NOMO-1 (cell line): ENCODE data around the gene CD1C.
"Not testable (repeated sequence)": the region's sequence is repeated elsewhere in the genome, so short reads cannot be mapped to it uniquely, and the experiment has no call there.

Source experiments
- DNase-seq, 2 experiments: peaks; one replicate each; lab custom pipeline; 2025; ENCODE audit not compliant: unreplicated experiment in 2 of 2; lab: John Stamatoyannopoulos, UW

Gene CD1C

DNA sequence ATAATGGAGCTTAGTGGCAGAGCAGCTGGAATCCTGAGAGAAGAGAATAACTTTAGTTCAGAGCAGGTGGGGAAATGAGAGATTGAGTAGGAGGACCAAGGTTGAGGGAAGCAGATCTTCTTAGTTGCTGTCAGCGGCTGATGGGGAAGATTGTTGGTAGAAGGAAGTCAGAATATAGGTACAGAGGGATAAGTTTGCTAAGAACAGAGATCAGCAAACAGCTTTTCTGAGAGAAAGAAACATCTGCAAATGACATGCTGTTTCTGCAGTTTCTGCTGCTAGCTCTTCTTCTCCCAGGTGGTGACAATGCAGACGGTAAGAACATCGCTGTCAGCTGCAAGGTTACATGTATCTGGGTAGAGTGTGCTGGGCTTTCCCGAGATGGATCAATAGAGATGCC, at the start of gene CD1C:
CD1C (plus strand) TSS at position 113 of the 400 bp plus-strand sequence; CDS start at position 255, 142 bp downstream.
- DNase-seq: no peak

DNA sequence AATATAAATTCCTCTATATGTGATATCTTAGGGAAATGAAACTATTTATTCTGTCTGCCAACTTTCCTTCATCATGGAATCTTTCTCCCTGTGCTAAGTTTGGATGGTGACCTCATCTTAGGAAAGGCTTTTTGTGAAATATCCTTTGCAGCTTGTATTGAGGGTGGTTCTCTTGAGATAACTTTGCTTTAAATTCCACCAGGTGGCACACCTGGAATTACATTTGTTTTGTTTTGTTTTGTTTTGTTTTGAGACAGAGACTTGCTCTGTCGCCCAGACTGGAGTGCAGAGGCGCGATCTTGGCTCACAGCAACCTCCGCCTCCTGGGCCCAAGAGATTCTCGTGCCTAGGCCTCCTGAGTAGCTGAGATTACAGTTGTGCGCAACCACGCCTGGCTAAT, 43.1 kb upstream of the CD1C start:
- DNase-seq: no peak

- DNase-seq: peak; percentile 76 to 94
Measured at GRCh38 chr1:158248118-158248517, 41.6 kb upstream of the CD1C start.

DNA sequence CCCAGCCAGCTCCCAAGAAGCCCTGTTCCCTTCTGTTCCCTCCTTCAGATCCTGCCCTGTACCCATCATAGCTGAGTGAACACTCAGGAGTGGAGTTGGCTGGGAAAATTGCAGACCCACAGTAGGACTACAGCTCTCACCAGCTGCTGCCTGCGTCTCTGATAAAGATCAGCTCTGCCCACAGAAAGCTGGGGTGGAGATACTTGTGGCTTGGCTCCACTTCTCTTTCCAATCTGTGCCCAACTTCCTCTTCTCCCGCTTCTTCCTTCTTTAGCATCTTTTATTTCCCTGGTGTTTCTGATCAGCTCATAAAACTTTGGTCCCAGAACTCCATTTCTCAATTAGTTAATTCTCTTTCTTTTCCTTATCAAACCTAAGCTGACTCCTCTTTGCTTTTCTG, 41.0 kb upstream of the CD1C start:
- peak; percentile 22 to 66 for DNase-seq

DNA sequence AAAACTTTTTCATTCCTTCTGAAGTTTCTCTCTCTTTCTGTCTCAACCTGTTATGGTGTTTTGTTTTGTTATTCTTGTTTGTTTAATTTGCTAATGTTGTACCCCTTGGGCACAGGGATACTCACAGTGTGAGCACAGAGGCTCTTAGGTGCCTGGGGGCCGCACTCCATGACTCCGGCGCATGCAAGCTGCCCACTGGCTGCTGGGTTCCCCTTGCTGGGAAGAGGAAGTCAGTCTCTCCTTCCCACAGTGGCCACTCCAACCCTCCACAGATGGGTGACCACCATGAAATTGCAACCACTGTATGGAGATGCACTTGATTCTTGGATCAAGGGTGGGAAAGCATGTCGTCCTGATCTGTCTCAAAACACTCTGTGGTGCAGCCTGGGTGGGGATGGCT, 40.1 kb upstream of the CD1C start:
- DNase-seq: no peak

GRCh38 chr1:158251163-158251562, 38.6 kb upstream of the CD1C start:
- DNase-seq: peak; percentile 47 to 63

DNA sequence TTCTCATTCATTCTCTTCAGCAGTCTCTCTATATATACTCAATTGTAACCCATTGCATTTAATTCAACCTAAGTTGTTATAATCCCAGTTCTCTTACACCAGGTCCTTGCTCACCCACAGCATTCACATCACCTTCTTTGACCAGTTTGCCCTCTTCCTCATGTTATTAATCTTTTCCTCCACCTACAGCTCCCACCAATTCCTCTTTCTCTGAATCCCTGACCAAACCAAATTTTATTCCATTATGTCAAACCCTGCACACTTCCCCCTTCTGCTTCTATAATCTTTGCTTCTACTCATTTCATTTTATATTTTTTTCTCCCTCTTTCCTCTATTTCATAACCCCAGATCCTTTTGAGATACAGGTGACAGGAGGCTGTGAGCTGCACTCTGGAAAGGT, 34.1 kb upstream of the CD1C start:
- DNase-seq: no peak

- DNase-seq: not testable (repeated sequence)
Measured at GRCh38 chr1:158256747-158257146, 33.0 kb upstream of the CD1C start.

- peak in 1 of 2 experiments; percentile 17 for DNase-seq
Measured at GRCh38 chr1:158257888-158258287, 31.8 kb upstream of the CD1C start.

DNA sequence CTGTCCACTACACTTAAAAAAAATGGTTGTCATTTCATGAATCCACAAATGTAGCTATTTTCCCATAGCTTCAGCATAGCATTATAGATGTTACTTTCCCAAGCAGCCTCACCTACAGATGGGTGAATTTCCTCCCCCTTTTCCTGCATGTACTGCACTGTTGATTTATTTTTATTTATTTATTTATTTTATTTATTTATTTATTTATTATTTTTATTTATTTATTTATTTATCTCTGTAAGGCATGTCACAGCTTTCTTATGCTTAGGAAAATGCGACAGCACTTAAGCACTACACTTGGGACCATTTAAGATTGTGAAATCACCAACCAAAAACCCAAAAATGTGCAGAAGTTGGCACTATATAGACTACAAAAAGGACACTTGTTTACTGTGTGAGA, 30.6 kb upstream of the CD1C start:
- DNase-seq: no peak

- no peak for DNase-seq
Measured at GRCh38 chr1:158272681-158273080, 17.0 kb upstream of the CD1C start.

DNA sequence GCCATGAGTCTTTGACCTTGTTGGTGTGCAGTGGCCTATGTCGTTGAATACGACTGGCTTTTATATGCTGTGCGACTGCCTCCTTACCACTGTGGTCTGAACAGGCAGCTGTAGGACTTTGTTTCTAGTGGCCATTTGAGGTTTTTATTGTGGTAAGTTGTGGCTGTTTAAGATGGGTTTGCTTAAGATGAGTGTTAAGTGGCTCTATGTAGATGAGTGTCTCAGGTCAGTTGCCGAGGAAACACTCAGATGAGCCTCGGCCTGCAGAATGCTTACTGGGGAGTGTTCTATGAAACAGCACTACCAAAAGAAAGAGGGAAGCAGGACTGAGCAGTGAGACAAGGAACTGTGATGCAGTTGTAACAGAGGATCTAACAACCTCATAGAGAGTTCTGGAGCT, 14.9 kb upstream of the CD1C start:
- no peak for DNase-seq

DNA sequence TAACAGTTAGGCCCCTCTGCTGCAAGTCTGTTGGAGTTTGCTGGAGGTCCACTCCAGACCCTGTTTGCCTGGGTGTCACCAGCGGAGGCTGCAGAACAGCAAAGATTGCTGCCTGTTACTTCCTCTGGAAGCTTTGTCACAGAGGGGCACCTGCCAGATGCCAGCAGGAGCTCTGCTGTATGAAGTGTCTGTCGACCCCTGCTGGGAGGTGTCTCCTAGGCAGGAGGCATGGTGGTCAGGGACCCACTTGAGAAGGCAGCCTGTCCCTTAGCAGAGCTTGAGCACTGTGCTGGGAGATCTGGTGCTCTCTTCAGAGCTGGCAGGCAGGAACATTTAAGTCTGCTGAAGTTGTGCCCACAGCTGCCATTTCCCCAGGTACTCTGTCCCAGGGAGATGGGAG, 7.3 kb upstream of the CD1C start:
- DNase-seq: not testable (repeated sequence)

GRCh38 chr1:158283965-158284364, 5.8 kb upstream of the CD1C start:
- DNase-seq: peak; percentile 36 to 78

GRCh38 chr1:158285756-158286241, 3.9 kb upstream of the CD1C start:
- DNase-seq: peak; percentile 95 to 96

DNA sequence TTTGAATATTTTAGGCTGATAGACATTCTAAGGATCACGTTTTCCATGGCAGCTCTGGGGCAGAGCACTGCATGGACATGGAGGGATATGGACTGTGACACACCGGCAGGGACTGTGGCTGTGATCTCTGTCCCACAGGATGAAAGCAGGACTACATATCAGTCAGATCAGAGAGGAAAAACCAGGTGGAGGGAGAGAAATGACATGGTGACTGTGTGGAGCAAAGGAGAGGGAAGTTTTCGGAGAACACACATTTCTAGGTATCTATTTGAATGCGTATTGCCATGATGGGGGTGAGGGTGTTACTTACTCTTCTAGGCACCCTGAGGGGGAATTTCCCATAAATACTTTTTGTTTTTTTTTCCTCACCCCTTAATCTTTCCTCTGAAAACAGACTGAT, 3.2 kb upstream of the CD1C start:
- DNase-seq: no peak

DNA sequence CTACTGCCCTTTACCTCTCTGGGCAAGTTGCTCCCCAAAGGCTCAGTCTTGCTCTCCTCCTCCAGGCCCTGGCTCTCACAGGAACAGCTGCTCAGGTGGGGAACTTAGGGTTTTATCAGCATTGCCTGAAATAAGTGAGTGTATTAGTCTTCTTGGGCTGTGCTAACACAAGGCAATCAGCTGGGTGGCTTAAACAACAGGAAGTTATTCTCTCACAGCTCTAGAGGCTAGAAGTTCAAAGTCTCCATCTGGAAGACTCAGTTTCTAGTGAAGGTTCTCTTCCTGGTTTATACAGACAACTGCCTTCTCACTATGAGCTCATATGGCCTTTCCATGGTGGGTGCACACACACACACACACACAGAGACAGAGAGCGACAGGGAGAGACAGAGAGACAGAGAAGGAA, 2.8 kb upstream of the CD1C start:
- peak in 1 of 2 experiments; percentile 9 for DNase-seq

DNA sequence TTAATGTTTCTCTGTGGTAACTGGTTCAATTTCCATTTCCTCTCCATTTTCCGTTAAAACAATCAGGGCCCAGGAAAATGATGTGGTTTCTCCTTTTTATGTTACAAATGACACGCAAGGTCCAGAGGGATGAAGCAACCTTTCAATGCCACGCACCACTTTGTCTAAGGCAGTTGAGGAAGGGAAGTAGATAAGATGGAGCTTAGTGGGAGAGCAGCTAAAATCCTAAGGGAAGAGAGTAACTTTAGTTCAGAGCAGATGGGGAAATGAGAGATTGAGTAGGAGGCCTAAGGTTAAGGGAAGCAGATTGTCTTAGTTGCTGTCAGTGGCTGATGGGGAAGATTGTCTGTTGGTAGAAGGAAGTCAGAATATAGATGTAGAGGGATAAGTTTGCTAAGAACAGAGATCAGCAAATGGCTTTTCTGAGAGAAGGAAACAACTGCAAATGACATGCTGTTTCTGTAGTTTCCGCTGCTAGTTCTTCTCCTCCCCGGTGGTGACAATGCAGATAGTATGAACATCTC, 660 bp downstream of the CD1C start:
- peak; percentile 16 to 37 for DNase-seq

GRCh38 chr1:158295791-158296190, 6.1 kb downstream of the CD1C start:
- DNase-seq: no peak

DNA sequence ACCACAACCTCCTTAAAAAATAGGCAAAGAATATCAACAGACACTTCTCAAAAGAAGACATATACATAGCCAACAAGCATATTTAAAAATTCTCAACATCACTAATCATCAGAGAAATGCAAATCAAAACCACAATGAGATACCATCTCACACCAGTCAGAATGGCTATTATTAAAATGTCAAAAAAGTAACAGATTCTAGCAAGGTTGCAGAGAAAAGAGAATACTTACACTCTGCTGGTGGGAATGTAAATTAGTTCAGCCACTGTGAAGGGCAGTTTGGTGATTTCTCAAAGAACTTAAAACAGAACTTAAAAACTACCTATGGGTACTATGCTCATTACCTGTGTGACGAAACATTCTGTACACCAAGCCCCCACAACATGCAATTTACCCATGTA, 20.9 kb downstream of the CD1C start:
- DNase-seq: no peak

GRCh38 chr1:158311066-158311465, 21.3 kb downstream of the CD1C start:
- DNase-seq: no peak

GRCh38 chr1:158323866-158324265, 34.1 kb downstream of the CD1C start:
- no peak for DNase-seq

DNA sequence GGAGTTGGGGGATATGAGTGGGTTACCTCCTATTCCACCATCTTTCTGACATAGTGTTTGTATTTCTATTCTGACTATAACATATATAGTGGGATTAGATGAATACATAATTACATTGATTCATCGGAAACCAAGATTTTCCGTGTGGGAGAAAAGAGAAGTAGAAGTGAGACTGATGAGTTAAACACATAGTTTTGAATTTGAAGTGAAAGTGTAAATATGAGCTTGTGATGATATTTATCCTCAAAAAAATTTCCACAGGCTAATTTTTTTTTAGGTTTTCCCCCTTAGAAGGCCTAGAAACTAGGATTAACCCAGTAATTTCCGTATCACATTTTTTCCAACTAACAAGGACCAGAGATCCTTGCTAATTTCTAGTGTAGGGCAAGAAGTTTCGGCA, 34.7 kb downstream of the CD1C start:
- peak in 1 of 2 experiments; percentile 53 for DNase-seq
